Measurements from ENCODE around the gene NUTM2F.
"Not testable (repeated sequence)": the region's sequence is repeated elsewhere in the genome, so short reads cannot be mapped to it uniquely, and the experiment has no call there.

The NUTM2F gene

GRCh38 chr9:94315034-94315984 lies 13.1 kb downstream of the NUTM2F start:
- DNase-seq = not testable (repeated sequence)

GRCh38 chr9:94303321-94303720 lies 25.1 kb downstream of the NUTM2F start:
- DNase-seq = no peak

- DNase-seq = no peak
These were observed 26.0 kb downstream of the NUTM2F start for GRCh38 chr9:94302426-94302825.

- DNase-seq = no peak
These were observed 26.9 kb downstream of the NUTM2F start for GRCh38 chr9:94301583-94301982.

GRCh38 chr9:94300470-94301301 lies 27.8 kb downstream of the NUTM2F start:
- DNase-seq = no peak

GRCh38 chr9:94298949-94299599 lies 29.4 kb downstream of the NUTM2F start:
- no peak for DNase-seq

GRCh38 chr9:94289691-94290090 lies 38.8 kb downstream of the NUTM2F start:
- no peak for DNase-seq

- DNase-seq = no peak
These were observed 40.4 kb downstream of the NUTM2F start for GRCh38 chr9:94287877-94288513.

- DNase-seq = peak; percentile 34
These were observed 42.3 kb downstream of the NUTM2F start for GRCh38 chr9:94286116-94286515.

GRCh38 chr9:94281101-94281500 lies 47.3 kb downstream of the NUTM2F start:
- DNase-seq = no peak

GRCh38 chr9:94280409-94280989 lies 47.9 kb downstream of the NUTM2F start:
- DNase-seq = no peak

GRCh38 chr9:94277885-94278536 lies 50.4 kb downstream of the NUTM2F start:
- no peak for DNase-seq

GRCh38 chr9:94277029-94277428 lies 51.4 kb downstream of the NUTM2F start:
- DNase-seq = not testable (repeated sequence)

- no peak for DNase-seq
These were observed 58.4 kb downstream of the NUTM2F start for GRCh38 chr9:94270009-94270408.

- DNase-seq = no peak
These were observed 59.2 kb downstream of the NUTM2F start for GRCh38 chr9:94269264-94269663.
